Measurements from ENCODE around the gene RDM1. TPM values are rescaled to one million over a fixed set of nuclear protein-coding genes. Genes with fewer than 3 reads are reported as not detected.
A peak's percentile ranks its signal among the peaks of the same experiment; 100 is the strongest.
"Not testable (repeated sequence)": the region's sequence is repeated elsewhere in the genome, so short reads cannot be mapped to it uniquely, and the experiment has no call there.

RDM1 gene
- total and polyA plus RNA-seq, 10 donors, result 0.48 to 2.3 (median 0.52) TPM; not detected in 5

DNA sequence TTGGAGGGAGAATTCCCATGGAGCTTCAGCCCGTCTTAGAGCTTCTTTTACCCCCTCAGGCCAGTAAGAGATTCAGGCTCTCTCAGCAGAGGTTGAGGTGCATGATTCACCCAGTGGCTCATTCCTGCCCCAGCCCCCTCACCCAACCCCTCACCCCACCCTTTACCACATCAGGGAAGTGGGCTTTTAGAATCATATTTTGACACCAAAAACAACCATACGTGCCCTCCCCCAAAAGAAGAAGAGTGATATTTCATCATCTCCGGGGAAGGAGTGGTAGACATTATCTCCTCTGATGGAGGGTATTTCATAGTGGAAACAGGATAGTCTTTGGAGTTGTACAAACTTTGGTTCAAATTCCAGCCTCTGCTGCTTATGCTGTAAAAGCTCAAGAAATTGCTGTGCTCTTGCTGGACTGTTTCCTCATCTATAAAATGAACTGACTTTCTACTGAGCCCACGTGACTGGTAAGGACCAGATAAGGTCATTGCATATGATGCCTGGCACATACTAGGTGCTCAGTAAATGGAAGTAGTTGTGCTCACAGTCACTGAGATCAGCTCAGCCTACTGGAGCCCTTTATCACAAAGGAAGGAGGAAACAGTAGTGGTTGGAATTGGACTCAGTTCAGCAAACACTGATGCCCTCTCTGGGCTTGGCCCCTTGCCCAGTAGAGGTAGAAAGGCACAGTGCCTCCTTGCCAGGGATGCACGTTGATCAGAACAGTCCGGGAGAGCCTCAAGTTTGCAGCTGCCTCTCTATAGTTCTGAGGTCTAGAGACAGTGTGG, 32.1 kb downstream of the RDM1 start:
- peaks cover 0 to 65% (median 17%) of the 10 kb centered on the region in 6 donors for H3K4me1 ChIP-seq
- peaks cover 0 to 7% (median 0%) of the 10 kb centered on the region in 7 donors for H3K27me3 ChIP-seq (replicated peaks in 1 of 7)
- DNase-seq, result no peak
- WGBS, 5 donors, result 27 to 46% (median 37%) methylated on average over 4 to 6 of the region's 6 CpGs
- intact Hi-C loops (cut with DNase I; ENCODE audit: low total_unique reads), result no loop called here
- H3K4me3 ChIP-seq, result no peak overlapping the region
- no peaks in the 10 kb centered on the region for H3K36me3 ChIP-seq
- no peaks in the 10 kb centered on the region for H3K9me3 ChIP-seq
- TF ChIP-seq, protein P1, sequence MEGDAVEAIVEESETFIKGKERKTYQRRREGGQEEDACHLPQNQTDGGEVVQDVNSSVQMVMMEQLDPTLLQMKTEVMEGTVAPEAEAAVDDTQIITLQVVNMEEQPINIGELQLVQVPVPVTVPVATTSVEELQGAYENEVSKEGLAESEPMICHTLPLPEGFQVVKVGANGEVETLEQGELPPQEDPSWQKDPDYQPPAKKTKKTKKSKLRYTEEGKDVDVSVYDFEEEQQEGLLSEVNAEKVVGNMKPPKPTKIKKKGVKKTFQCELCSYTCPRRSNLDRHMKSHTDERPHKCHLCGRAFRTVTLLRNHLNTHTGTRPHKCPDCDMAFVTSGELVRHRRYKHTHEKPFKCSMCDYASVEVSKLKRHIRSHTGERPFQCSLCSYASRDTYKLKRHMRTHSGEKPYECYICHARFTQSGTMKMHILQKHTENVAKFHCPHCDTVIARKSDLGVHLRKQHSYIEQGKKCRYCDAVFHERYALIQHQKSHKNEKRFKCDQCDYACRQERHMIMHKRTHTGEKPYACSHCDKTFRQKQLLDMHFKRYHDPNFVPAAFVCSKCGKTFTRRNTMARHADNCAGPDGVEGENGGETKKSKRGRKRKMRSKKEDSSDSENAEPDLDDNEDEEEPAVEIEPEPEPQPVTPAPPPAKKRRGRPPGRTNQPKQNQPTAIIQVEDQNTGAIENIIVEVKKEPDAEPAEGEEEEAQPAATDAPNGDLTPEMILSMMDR (IDR thresholded peaks at IDR 0.05 in 8 of 11, conservative IDR thresholded peaks at IDR 0.05 in 3 of 11), result no peak
- TF ChIP-seq POLR2A (IDR thresholded peaks at IDR 0.05) (no peak), POLR2AphosphoS5 (IDR thresholded peaks at IDR 0.05) (no peak)
- peak overlapping the region in 5 of 8 donors; percentile 9 to 74 (median 53) for H3K27ac ChIP-seq

- intact Hi-C loops (cut with DNase I; ENCODE audit: low total_unique reads); H3K9me3 ChIP-seq; H3K36me3 ChIP-seq; H3K27me3 ChIP-seq (replicated peaks in 1 of 7); DNase-seq; H3K4me3 ChIP-seq: not testable (repeated sequence)
- 88 to 96% (median 92%) methylated on average over 7 of the region's 7 CpGs for WGBS, 5 donors
- peak overlapping the region in 4 of 8 donors; percentile 8 to 74 (median 58) for H3K27ac ChIP-seq
- peaks cover 0 to 72% (median 19%) of the 10 kb centered on the region in 6 donors for H3K4me1 ChIP-seq
Measured at GRCh38 chr17:35897772-35898171, 32.8 kb downstream of the RDM1 start.

DNA sequence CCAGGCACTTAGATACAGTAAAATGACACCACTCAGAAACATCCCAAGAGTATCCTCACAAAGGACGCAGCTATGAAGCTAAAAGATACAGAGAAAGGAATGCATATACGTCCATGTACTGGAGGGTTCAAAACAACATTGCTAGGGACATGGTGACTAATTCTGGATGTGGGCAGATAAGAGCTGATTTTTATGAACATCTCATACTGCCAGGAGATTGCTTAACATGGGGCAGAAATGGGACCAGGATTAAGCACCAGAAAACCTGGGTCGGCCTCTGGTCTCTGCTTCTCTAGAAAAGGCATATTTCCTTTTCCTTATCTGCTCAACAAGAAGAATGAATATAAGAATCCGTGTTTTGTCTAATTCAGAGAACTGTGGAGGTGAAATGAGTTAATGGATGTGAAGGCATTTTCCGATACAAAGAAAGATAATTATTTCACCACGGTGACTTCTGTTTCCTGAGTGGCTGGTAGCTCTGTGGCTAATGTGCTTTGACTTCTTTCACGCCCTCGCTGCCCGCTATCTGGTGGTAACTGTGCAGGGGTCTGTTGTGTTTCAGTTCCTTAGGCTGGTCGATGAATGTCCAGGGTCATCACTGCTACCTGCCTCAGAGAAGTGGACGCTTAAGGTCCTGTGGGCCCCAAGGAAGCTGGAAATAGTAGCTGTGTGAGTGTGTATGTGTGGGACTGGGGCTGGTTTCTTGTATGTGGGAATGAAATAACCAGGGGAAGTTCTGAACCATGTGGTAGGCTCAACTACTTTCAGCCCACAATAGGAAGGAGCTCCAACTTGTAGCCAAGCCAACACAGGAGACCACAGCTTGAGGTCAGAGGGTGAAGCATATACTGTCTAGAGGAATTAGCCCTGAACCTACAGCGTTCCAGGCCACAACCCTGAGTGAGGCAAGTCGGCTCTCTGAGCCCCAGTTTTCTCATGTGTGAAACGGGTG, 34.7 kb downstream of the RDM1 start:
- H3K27ac ChIP-seq, result peak overlapping the region in 6 of 8 donors; percentile 22 to 78 (median 50)
- peak in 1 of 3 donors; percentile 45 for TF ChIP-seq POLR2AphosphoS5 (IDR thresholded peaks at IDR 0.05)
- TF ChIP-seq POLR2A (IDR thresholded peaks at IDR 0.05), result no peak
- TF ChIP-seq, protein P1 (IDR thresholded peaks at IDR 0.05 in 8 of 11, conservative IDR thresholded peaks at IDR 0.05 in 3 of 11), result no peak
- H3K27me3 ChIP-seq (replicated peaks in 1 of 7), result peaks cover 0 to 7% (median 0%) of the 10 kb centered on the region in 7 donors
- H3K9me3 ChIP-seq, result no peaks in the 10 kb centered on the region
- no peaks in the 10 kb centered on the region for H3K36me3 ChIP-seq
- 37 to 55% (median 47%) methylated on average over 14 of the region's 14 CpGs for WGBS, 5 donors
- intact Hi-C loops (cut with DNase I; ENCODE audit: low total_unique reads), result no loop called here
- no peak for DNase-seq
- peaks cover 0 to 84% (median 34%) of the 10 kb centered on the region in 6 donors for H3K4me1 ChIP-seq
- peak overlapping the region in 1 of 8 donors; percentile 17 for H3K4me3 ChIP-seq

- DNase-seq, result no peak
- Histone ChIP-seq H3K27ac (peak overlapping the region in 2 of 8 donors; percentile 27 to 69), H3K9me3 (no peaks in the 10 kb centered on the region), H3K36me3 (no peaks in the 10 kb centered on the region), H3K4me3 (no peak overlapping the region), H3K4me1 (peaks cover 0 to 82% (median 41%) of the 10 kb centered on the region in 6 donors), H3K27me3 (replicated peaks in 1 of 7) (peaks cover 0 to 7% (median 0%) of the 10 kb centered on the region in 7 donors)
- TF ChIP-seq POLR2A (IDR thresholded peaks at IDR 0.05) (no peak), POLR2AphosphoS5 (IDR thresholded peaks at IDR 0.05) (no peak)
- TF ChIP-seq, protein P1 (IDR thresholded peaks at IDR 0.05 in 8 of 11, conservative IDR thresholded peaks at IDR 0.05 in 3 of 11), result no peak
- WGBS, 5 donors, result 91 to 96% (median 93%) methylated on average over 7 of the region's 7 CpGs
- intact Hi-C loops (cut with DNase I; ENCODE audit: low total_unique reads), result no loop called here
Measured at GRCh38 chr17:35894206-35894605, 36.4 kb downstream of the RDM1 start.
